22Rv1 (cell line): ENCODE data around the gene RNF8.

ENCODE experiments used
- ZFX ChIP-seq: fragments of 450-650 bp; IDR thresholded peaks from 2 replicates; pipeline ENCODE4 v1.6.1; 2017; ENCODE audit warnings: antibody characterized with exemption, borderline replicate concordance
- TF ChIP-seq, protein P1 (sequence below): fragments of 450-650 bp; IDR thresholded peaks from 2 replicates; pipeline ENCODE4 v1.5.1; 2017; ENCODE audit warnings: mild to moderate bottlenecking

- TF ChIP-seq, protein P1, sequence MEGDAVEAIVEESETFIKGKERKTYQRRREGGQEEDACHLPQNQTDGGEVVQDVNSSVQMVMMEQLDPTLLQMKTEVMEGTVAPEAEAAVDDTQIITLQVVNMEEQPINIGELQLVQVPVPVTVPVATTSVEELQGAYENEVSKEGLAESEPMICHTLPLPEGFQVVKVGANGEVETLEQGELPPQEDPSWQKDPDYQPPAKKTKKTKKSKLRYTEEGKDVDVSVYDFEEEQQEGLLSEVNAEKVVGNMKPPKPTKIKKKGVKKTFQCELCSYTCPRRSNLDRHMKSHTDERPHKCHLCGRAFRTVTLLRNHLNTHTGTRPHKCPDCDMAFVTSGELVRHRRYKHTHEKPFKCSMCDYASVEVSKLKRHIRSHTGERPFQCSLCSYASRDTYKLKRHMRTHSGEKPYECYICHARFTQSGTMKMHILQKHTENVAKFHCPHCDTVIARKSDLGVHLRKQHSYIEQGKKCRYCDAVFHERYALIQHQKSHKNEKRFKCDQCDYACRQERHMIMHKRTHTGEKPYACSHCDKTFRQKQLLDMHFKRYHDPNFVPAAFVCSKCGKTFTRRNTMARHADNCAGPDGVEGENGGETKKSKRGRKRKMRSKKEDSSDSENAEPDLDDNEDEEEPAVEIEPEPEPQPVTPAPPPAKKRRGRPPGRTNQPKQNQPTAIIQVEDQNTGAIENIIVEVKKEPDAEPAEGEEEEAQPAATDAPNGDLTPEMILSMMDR, result no peak
- no peak for TF ChIP-seq ZFX
These were observed 3.5 kb downstream of the RNF8 start for GRCh38 chr6:37357288-37357687.
